GM10266 (cell line): Measurements from ENCODE around the gene TCIRG1.

Experiments
- DNase-seq: peaks from one replicate; pipeline ENCODE4 v3.0.0; 2012; ENCODE audit errors: extremely low spot score
- TF ChIP-seq, protein P1 (sequence below): IDR thresholded peaks from 2 replicates; pipeline ENCODE4 v1.5.1; 2012; ENCODE audit warnings: mild to moderate bottlenecking, low read depth; ENCODE audit not compliant: control insufficient read depth, insufficient read depth; ENCODE audit errors: missing control alignments

The TCIRG1 gene

DNA sequence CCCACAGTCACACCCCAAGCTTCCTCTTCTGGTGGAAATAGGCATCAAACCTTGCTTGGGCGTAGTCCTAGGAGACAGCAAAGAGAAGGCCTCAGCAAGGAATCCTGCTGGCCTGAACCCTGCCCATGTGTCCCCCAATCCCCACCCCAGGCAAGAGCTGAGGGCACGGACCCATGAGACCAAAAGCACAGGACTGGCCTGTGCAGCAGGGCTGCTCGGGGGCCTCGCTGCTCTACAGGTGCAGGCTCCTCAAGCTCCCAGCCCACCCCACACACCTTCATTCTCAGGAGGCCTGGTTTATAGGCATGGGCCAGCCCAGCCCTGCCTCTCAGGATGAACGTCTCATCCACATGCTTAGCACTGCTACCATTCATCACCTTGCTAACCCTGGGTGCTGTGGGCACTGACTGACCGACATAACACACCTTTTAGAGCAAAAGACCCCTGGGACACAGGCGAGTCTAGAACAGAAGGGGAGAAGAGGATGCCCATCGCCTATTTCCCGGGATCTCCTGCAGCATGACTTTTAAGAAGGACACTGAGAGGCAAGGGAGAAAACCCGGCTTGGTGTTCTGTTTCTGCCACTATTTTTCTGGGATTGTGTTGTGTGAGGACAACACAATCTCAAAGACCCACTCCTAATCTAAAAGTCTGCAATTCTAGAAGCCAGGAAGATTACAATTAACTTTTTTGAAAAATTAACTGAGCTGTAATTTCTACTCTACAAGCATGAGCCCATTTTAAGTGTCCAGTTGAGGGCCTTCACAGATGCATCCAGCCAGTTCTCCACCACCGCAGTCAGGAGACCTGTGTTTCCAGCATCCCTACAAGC, 15.4 kb downstream of the TCIRG1 start:
- TF ChIP-seq, protein P1, sequence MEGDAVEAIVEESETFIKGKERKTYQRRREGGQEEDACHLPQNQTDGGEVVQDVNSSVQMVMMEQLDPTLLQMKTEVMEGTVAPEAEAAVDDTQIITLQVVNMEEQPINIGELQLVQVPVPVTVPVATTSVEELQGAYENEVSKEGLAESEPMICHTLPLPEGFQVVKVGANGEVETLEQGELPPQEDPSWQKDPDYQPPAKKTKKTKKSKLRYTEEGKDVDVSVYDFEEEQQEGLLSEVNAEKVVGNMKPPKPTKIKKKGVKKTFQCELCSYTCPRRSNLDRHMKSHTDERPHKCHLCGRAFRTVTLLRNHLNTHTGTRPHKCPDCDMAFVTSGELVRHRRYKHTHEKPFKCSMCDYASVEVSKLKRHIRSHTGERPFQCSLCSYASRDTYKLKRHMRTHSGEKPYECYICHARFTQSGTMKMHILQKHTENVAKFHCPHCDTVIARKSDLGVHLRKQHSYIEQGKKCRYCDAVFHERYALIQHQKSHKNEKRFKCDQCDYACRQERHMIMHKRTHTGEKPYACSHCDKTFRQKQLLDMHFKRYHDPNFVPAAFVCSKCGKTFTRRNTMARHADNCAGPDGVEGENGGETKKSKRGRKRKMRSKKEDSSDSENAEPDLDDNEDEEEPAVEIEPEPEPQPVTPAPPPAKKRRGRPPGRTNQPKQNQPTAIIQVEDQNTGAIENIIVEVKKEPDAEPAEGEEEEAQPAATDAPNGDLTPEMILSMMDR: no peak
- DNase-seq: no peak

DNA sequence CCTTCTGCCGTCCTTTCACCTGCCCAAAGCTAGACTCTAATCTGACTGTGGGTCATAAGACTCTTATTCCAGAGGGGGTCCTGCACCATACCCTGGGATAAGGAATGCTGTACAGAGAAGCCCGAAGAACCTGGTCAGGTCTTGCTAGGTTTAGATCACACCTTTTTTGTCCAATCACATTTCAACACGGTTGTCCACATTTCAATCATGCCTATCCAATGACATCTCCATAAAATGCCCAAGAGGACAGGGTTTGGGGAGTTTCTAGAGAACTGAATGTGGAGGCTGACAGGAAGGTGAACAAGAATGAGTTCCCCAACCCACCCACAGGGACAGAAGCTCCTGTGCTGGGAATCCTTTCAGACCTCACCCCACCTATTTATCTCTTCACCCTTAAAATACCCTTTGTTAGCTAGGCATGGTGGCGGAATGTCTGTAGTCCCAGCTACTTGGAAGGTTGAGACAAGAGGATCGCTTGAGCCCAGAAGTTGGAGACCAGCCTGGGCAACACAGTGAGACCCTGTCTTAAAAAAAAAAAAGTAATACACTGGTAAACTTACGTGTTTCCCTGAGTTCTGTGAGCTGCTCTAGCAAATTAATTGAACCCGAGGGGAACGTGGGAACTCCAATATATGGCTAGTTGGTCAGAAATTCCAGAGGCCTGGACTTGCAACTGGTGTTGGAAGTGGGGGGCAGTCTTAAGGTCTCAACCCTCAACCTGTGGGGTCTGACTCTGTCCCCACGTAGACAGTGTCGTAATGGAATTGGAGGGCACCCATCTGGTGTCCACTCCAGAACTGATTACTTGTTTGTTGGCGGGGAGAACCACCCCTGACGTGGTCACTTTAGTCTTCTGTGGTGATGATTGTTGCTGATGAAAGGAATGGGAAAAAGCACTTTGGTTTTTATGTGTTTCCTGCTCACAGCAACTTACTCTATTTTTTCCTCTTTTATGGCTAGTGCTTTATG, 17.8 kb downstream of the TCIRG1 start:
- TF ChIP-seq, protein P1: no peak
- no peak for DNase-seq

DNA sequence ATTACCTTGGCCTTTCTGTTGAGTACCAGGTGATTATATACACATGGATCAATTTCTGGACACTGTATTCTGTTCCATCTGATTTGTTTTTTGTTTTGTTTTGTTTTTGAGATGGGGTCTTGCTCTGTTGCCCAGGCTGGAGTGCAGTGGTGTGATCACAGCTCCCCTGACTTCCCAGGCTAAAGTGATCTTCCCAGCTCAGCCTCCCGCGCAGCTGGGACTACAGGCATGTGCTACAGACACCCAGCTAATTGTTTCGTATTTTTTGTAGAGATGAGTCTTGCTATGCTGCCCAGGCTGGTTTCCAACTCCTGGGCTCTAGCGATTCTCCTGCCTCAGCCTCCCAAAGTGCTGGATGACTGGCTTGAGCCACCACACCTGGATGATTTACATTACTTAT, 19.0 kb downstream of the TCIRG1 start:
- no peak for DNase-seq
- TF ChIP-seq, protein P1: no peak

DNA sequence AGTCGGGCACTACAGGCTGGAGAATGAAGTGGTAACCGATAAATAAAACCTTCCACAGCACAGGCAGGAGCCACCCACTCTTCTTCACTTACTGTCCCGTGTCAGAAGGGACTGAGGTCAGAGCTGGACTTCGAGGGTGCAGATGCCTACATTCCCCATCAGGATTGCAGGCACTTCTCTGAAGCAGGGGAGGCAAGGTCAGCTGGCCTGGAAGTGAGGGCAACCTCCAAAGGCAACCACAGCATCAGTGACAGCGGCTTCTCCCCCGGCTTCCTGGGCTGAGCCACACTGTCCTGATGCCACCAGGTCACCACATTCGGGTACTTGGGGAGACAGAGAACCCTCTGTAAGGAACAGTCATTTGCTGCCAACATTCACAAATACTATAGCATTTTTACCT, 22.7 kb downstream of the TCIRG1 start:
- TF ChIP-seq, protein P1: no peak

DNA sequence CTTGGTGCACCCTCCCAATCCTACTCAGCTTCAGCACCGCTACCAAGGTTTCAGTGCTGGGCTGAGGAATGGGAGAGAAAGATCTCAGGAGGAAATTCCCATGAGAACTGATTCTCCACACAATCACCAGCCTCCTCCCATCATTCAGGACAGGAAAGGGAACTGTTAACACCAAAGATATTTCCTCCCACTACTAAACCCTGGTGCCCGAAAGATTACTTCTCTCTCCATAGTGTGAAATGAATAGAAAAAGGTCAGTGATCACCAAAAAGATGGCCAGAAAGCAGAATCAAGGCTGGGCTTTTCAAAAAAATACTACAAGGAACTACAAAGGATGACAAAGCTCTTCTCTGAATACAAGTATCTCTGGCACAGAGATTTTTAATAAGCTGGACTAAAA, 26.1 kb downstream of the TCIRG1 start:
- DNase-seq: no peak
- TF ChIP-seq, protein P1: no peak

More for the DNA sequence above, 22.7 kb downstream of the TCIRG1 start:
- no peak for DNase-seq

DNA sequence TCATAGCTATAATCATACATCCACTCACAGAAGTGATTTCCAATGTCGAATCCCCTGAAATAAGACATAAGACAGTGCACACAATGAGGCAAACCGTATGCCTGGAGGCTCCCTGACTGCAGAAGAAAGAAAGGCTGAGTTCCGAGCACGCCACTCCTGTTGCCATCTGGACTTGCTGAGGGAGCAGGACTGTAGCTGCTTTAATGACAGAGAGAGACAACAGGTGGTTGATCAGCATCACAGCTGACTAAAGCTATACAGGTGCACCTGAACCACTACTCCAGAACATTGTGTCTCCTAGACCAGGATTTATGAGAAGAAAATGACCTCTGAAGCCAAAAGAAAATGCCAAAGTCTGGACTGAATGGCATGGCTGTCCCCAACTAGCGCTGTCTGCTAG, 27.0 kb downstream of the TCIRG1 start:
- TF ChIP-seq, protein P1: no peak
- DNase-seq: no peak
